Neuronal stem cell (in vitro differentiated cells): ENCODE measurements around the gene ADGRL3.
A peak's percentile ranks its signal among the peaks of the same experiment; 100 is the strongest.

ENCODE experiments used
- DNase-seq: peaks from one replicate; pipeline ENCODE4 v3.0.0-alpha.2; 2013; ENCODE audit warnings: low spot score
- H2AFZ ChIP-seq: one replicate; pipeline ENCODE4 v1.6.1; 2013; ENCODE audit warnings: mild to moderate bottlenecking, low read length, inconsistent platforms
- H2AK5ac ChIP-seq: 2 replicates; pipeline ENCODE4 v1.6.1; 2013; ENCODE audit warnings: low read depth, mild to moderate bottlenecking, inconsistent platforms, low read length, moderate library complexity, mixed read lengths
- H2BK120ac ChIP-seq: 2 replicates; pipeline ENCODE4 v1.6.1; 2013; ENCODE audit warnings: low read depth, mild to moderate bottlenecking, inconsistent platforms, low read length, moderate library complexity, mixed read lengths
- H2BK12ac ChIP-seq: one replicate; pipeline ENCODE4 v1.6.1; 2013; ENCODE audit warnings: low read length, inconsistent platforms
- H2BK15ac ChIP-seq: 2 replicates; pipeline ENCODE4 v1.6.1; 2013; ENCODE audit warnings: mild to moderate bottlenecking, low read length, inconsistent platforms, mixed read lengths
- H2BK5ac ChIP-seq: one replicate; pipeline ENCODE4 v1.6.1; 2013; ENCODE audit warnings: inconsistent platforms, mild to moderate bottlenecking, low read length, moderate library complexity
- H3K14ac ChIP-seq: one replicate; pipeline ENCODE4 v1.6.1; 2013; ENCODE audit warnings: low read length, inconsistent platforms
- H3K18ac ChIP-seq: 2 replicates; pipeline ENCODE4 v1.6.1; 2013; ENCODE audit warnings: low read length, inconsistent platforms
- H3K23ac ChIP-seq: 2 replicates; pipeline ENCODE4 v1.6.1; 2013; ENCODE audit warnings: low read depth, mild to moderate bottlenecking, mixed read lengths, low read length, inconsistent platforms; ENCODE audit not compliant: poor library complexity
- H3K27ac ChIP-seq: replicated peaks from 3 replicates; pipeline ENCODE4 v1.5.1; 2013; ENCODE audit warnings: low read length, inconsistent platforms
- H3K27me3 ChIP-seq, 3 experiments: 2 replicates each; pipeline ENCODE4 v1.6.1; 2013; ENCODE audit warnings: low read length in 3 of 3, mild to moderate bottlenecking in 2 of 3, inconsistent platforms in 1 of 3, low read depth in 1 of 3, mixed read lengths in 1 of 3, moderate library complexity in 1 of 3; ENCODE audit not compliant: control insufficient read depth in 3 of 3, insufficient read depth in 3 of 3
- H3K36me3 ChIP-seq, 2 donors: replicated peaks in 1 of 2; 2 replicates each; pipeline ENCODE4 v1.6.1; 2013; ENCODE audit warnings: low read length in 2 of 2; ENCODE audit not compliant: control insufficient read depth in 2 of 2, insufficient read depth in 2 of 2
- H3K4ac ChIP-seq: 2 replicates; pipeline ENCODE4 v1.6.1; 2013; ENCODE audit warnings: inconsistent platforms, mild to moderate bottlenecking, low read length, moderate library complexity
- H3K4me1 ChIP-seq, 2 donors: 1 replicate in 1 of 2; 2 replicates in 1 of 2; pipeline ENCODE4 v1.6.1; 2013; ENCODE audit warnings: low read length in 2 of 2, low read depth in 1 of 2; ENCODE audit not compliant: control insufficient read depth in 2 of 2, insufficient read depth in 1 of 2
- H3K4me2 ChIP-seq: one replicate; pipeline ENCODE4 v1.6.1; 2013; ENCODE audit warnings: mild to moderate bottlenecking, low read length, inconsistent platforms; ENCODE audit not compliant: insufficient read depth, poor library complexity, severe bottlenecking
- H3K4me3 ChIP-seq, 2 donors: 2 replicates each; pipeline ENCODE4 v1.5.1; 2013; ENCODE audit warnings: low read length in 2 of 2, mild to moderate bottlenecking in 2 of 2, inconsistent platforms in 1 of 2, moderate library complexity in 1 of 2
- H3K79me1 ChIP-seq: one replicate; pipeline ENCODE4 v1.6.1; 2013; ENCODE audit warnings: low read depth, mild to moderate bottlenecking, inconsistent platforms, low read length, moderate library complexity
- H3K9ac ChIP-seq: one replicate; pipeline ENCODE4 v1.6.1; 2013; ENCODE audit warnings: mild to moderate bottlenecking, low read depth, low read length, inconsistent platforms; ENCODE audit not compliant: poor library complexity
- H3K9me3 ChIP-seq, 2 donors: replicated peaks in 1 of 2; 2 replicates each; pipeline versions ENCODE3 to v1.6.1; 2013; ENCODE audit warnings: low read length in 2 of 2, mild to moderate bottlenecking in 2 of 2, inconsistent platforms in 1 of 2, low read depth in 1 of 2, mixed read lengths in 1 of 2, moderate library complexity in 1 of 2; ENCODE audit not compliant: control insufficient read depth in 2 of 2, insufficient read depth in 1 of 2
- H4K8ac ChIP-seq: one replicate; pipeline ENCODE4 v1.6.1; 2013; ENCODE audit warnings: low read depth, mild to moderate bottlenecking, inconsistent platforms, low read length, moderate library complexity
- H4K91ac ChIP-seq: one replicate; pipeline ENCODE4 v1.6.1; 2013; ENCODE audit warnings: low read length, low read depth, mild to moderate bottlenecking, inconsistent platforms; ENCODE audit not compliant: poor library complexity
- WGBS, 2 donors: extraction: QIAGEN DNeasy Blood & Tissue Kit; methylation state at CpG; one replicate each; pipeline ENCODE4 v1.1.7; 2013; ENCODE audit warnings: missing lambda C conversion rate in 2 of 2, mixed read lengths in 1 of 2; ENCODE audit not compliant: insufficient read length in 2 of 2, insufficient replicate concordance in 1 of 2; ENCODE audit errors: extremely low coverage in 2 of 2; 5-methylcytosine and 5-hydroxymethylcytosine counted together

Gene ADGRL3

GRCh38 chr4:61517144-61517543, 317.0 kb downstream of the ADGRL3 start:
- peak overlapping the region; percentile 49 for H3K4me2 ChIP-seq
- no peaks in the 10 kb centered on the region for H3K36me3 ChIP-seq
- WGBS, 2 donors: no CpG with 5 or more reads among the region's 20 CpGs
- H4K91ac ChIP-seq: no peak overlapping the region
- H3K79me1 ChIP-seq: no peaks in the 10 kb centered on the region
- H3K9me3 ChIP-seq: no peaks in the 10 kb centered on the region
- H2BK15ac ChIP-seq: peak overlapping the region; percentile 58
- no peak overlapping the region for H4K8ac ChIP-seq
- H3K4me3 ChIP-seq: peak overlapping the region in 1 of 2 donors; percentile 70
- H2BK120ac ChIP-seq: no peak overlapping the region
- peak overlapping the region; percentile 10 for H3K23ac ChIP-seq
- DNase-seq: no peak
- H2AFZ ChIP-seq: no peak overlapping the region
- H3K14ac ChIP-seq: peak overlapping the region; percentile 21
- H2BK5ac ChIP-seq: no peak overlapping the region
- peaks cover 0 to 6% of the 10 kb centered on the region in 2 donors for H3K4me1 ChIP-seq
- peak overlapping the region; percentile 93 for H2AK5ac ChIP-seq
- H3K27me3 ChIP-seq: no peaks in the 10 kb centered on the region
- H3K4ac ChIP-seq: no peak overlapping the region
- no peak overlapping the region for H3K9ac ChIP-seq
- no peak overlapping the region for H2BK12ac ChIP-seq
- no peak overlapping the region for H3K27ac ChIP-seq
- H3K18ac ChIP-seq: peak overlapping the region; percentile 59

GRCh38 chr4:61520166-61520565, 320.0 kb downstream of the ADGRL3 start:
- Histone ChIP-seq H3K18ac (no peak overlapping the region), H3K4me2 (no peak overlapping the region), H4K91ac (no peak overlapping the region), H3K9me3 (no peaks in the 10 kb centered on the region), H3K27me3 (no peaks in the 10 kb centered on the region), H3K4me1 (peaks cover 0 to 4% of the 10 kb centered on the region in 2 donors), H2AFZ (no peak overlapping the region), H3K23ac (no peak overlapping the region), H2AK5ac (no peak overlapping the region), H3K79me1 (no peaks in the 10 kb centered on the region), H3K4ac (no peak overlapping the region), H4K8ac (no peak overlapping the region), H3K36me3 (no peaks in the 10 kb centered on the region), H3K4me3 (no peak overlapping the region), H2BK12ac (no peak overlapping the region), H3K9ac (no peak overlapping the region), H3K27ac (no peak overlapping the region), H2BK120ac (no peak overlapping the region), H2BK5ac (no peak overlapping the region), H3K14ac (no peak overlapping the region), H2BK15ac (no peak overlapping the region)
- DNase-seq: no peak

DNA sequence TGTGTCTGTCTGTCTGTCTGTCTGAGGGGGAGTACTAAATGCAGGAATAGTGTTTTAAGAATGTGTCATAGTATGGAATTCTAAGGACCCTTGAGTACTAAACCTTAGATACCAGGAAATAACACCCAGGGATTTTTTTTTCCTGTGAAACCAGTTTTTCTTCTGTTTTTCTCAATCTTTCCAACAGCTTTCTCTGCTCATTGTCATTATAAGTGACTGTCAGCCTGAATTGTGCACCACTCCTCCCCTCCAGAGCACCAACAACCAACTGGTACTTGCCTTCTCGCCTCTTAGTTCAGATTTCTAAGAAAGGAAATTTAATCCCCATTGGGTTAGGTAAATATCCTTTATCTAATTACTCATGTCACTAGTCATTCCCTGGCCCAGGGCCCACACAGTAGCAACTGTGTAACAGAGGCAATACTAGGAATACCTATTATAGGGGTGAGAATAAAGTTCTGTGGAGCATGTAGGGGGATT, 320.6 kb downstream of the ADGRL3 start:
- no peak overlapping the region for H4K8ac ChIP-seq
- no peak overlapping the region for H2AFZ ChIP-seq
- no peak overlapping the region for H2BK12ac ChIP-seq
- no peak overlapping the region for H3K14ac ChIP-seq
- H2BK120ac ChIP-seq: no peak overlapping the region
- H3K23ac ChIP-seq: no peak overlapping the region
- no peak overlapping the region for H3K18ac ChIP-seq
- WGBS, 2 donors: no CpG with 5 or more reads among the region's 1 CpG
- peaks cover 0 to 7% of the 10 kb centered on the region in 2 donors for H3K4me1 ChIP-seq
- H3K27ac ChIP-seq: no peak overlapping the region
- H2BK15ac ChIP-seq: no peak overlapping the region
- H3K9ac ChIP-seq: no peak overlapping the region
- H3K4ac ChIP-seq: peak overlapping the region; percentile 76
- H3K36me3 ChIP-seq: no peaks in the 10 kb centered on the region
- no peak overlapping the region for H2BK5ac ChIP-seq
- H3K27me3 ChIP-seq: no peaks in the 10 kb centered on the region
- H3K4me2 ChIP-seq: no peak overlapping the region
- no peaks in the 10 kb centered on the region for H3K79me1 ChIP-seq
- no peak overlapping the region for H3K4me3 ChIP-seq
- no peak overlapping the region for H4K91ac ChIP-seq
- H2AK5ac ChIP-seq: no peak overlapping the region
- no peak for DNase-seq
- no peaks in the 10 kb centered on the region for H3K9me3 ChIP-seq

DNA sequence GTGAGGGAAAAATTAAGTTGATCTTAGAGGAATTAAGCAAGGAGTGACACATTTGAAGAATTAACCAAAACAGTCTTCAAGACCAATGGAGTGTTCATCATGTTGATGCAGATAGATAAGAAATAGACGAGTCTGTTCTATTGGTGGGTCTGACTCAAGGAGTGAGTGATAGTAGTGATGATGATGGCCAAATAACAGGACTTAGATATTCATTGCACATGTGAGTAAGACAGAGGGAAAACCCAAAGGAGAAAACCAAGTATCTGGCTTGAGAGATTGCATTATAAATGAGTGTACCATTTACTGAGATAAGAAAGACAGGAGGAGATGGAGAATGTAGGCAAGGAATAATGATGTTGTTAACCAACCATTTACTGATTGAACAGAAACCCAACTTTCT, 321.3 kb downstream of the ADGRL3 start:
- Histone ChIP-seq H3K36me3 (no peaks in the 10 kb centered on the region), H2BK15ac (no peak overlapping the region), H3K9me3 (no peaks in the 10 kb centered on the region), H3K27me3 (no peaks in the 10 kb centered on the region), H3K9ac (no peak overlapping the region), H3K4me1 (peaks cover 0 to 7% of the 10 kb centered on the region in 2 donors), H3K4me3 (no peak overlapping the region), H2BK120ac (no peak overlapping the region), H2AK5ac (no peak overlapping the region), H3K23ac (no peak overlapping the region), H3K27ac (no peak overlapping the region), H2BK12ac (no peak overlapping the region), H4K91ac (no peak overlapping the region), H3K4me2 (no peak overlapping the region), H3K79me1 (no peaks in the 10 kb centered on the region), H3K18ac (no peak overlapping the region), H3K4ac (no peak overlapping the region), H2AFZ (no peak overlapping the region), H4K8ac (no peak overlapping the region), H2BK5ac (no peak overlapping the region), H3K14ac (no peak overlapping the region)
- no peak for DNase-seq
- no CpG with 5 or more reads among the region's 1 CpG for WGBS, 2 donors
